CD4-positive, CD25-positive, alpha-beta regulatory T cell (primary cell): ENCODE results near the gene FYTTD1. TPM values are rescaled to one million over a fixed set of nuclear protein-coding genes. Genes with fewer than 3 reads are reported as not detected.
A peak's percentile ranks its signal among the peaks of the same experiment; 100 is the strongest.

Experiments
- ATAC-seq, 2 donors: fragments of 150-1000 bp; cut with Tn5 transposase; one replicate each; pipeline ENCODE4 v1.10.0; 2021; ENCODE audit warnings: low read depth in 2 of 2, moderate number of reproducible peaks in 2 of 2, moderate library complexity in 1 of 2
- DNase-seq, 3 donors: peaks; one replicate each; pipeline versions ENCODE4 v3.0.0 to v3.0.0-alpha.2; 2012 to 2022; ENCODE audit warnings: mixed read lengths in 1 of 3
- H3K27ac ChIP-seq: one replicate; pipeline ENCODE4 v1.7.0; 2013; ENCODE audit warnings: mild to moderate bottlenecking, low read length; ENCODE audit not compliant: insufficient read depth, poor library complexity, severe bottlenecking
- H3K27me3 ChIP-seq: one replicate; pipeline ENCODE4 v1.7.0; 2013; ENCODE audit warnings: low read length; ENCODE audit not compliant: control insufficient read depth, insufficient read depth
- H3K36me3 ChIP-seq: one replicate; pipeline ENCODE4 v1.7.0; 2013; ENCODE audit warnings: mild to moderate bottlenecking, low read length, moderate library complexity; ENCODE audit not compliant: control insufficient read depth, insufficient read depth
- H3K4me1 ChIP-seq: 2 replicates; pipeline ENCODE4 v1.7.0; 2013; ENCODE audit warnings: mild to moderate bottlenecking, low read length; ENCODE audit not compliant: insufficient read depth, control insufficient read depth, poor library complexity, severe bottlenecking
- H3K4me3 ChIP-seq: one replicate; pipeline ENCODE4 v1.7.0; 2013; ENCODE audit warnings: low read depth, mild to moderate bottlenecking, low read length, moderate library complexity
- H3K9me3 ChIP-seq, 2 experiments: 1 replicate in 1 of 2; 2 replicates in 1 of 2; pipeline ENCODE4 v1.7.0; 2013; ENCODE audit warnings: low read length in 2 of 2, mild to moderate bottlenecking in 1 of 2, moderate library complexity in 1 of 2; ENCODE audit not compliant: control insufficient read depth in 2 of 2
- H3K27ac Mint-ChIP-seq, 3 donors: one replicate each; pipeline ENCODE4 v1.8.0; 2020 to 2022; ENCODE audit warnings: mild to moderate bottlenecking in 3 of 3, mixed read lengths in 3 of 3, moderate library complexity in 2 of 3
- H3K27me3 Mint-ChIP-seq: one replicate; pipeline ENCODE4 v1.8.0; 2022; ENCODE audit warnings: mild to moderate bottlenecking, mixed read lengths
- H3K36me3 Mint-ChIP-seq: one replicate; pipeline ENCODE4 v1.8.0; 2020; ENCODE audit warnings: mixed read lengths
- H3K4me1 Mint-ChIP-seq, 4 donors: one replicate each; pipeline ENCODE4 v1.8.0; 2020 to 2022; ENCODE audit warnings: mixed read lengths in 4 of 4, mild to moderate bottlenecking in 1 of 4
- H3K4me3 Mint-ChIP-seq, 4 donors: one replicate each; pipeline ENCODE4 v1.8.0; 2020 to 2022; ENCODE audit warnings: mild to moderate bottlenecking in 4 of 4, mixed read lengths in 4 of 4, moderate library complexity in 3 of 4
- H3K9me3 Mint-ChIP-seq, 7 donors: one replicate each; pipeline ENCODE4 v1.8.0; 2020 to 2022; ENCODE audit warnings: mixed read lengths in 7 of 7, mild to moderate bottlenecking in 3 of 7, moderate library complexity in 2 of 7
- polyA plus RNA-seq, 4 donors: library from polyadenylated mRNA; unstranded; fragments of 300-500 nt; fragmentation: Illumina TruSeq; gene quantifications; one replicate each; pipeline ENCODE4 v1.2.3, GENCODE V29; 2021
- total RNA-seq: library from RNA; stranded (reverse); gene quantifications from one replicate; pipeline ENCODE4 v1.2.3, GENCODE V29; 2022

The FYTTD1 gene
- total and polyA plus RNA-seq, 5 donors from 2014 or later = 42.2 to 91.0 (median 83.3) TPM

- no peak overlapping the region for H3K27ac Mint-ChIP-seq
- no peaks in the 10 kb centered on the region for H3K27me3 Mint-ChIP-seq
- H3K4me1 ChIP-seq = peaks cover 19% of the 10 kb centered on the region
- peaks cover 2% of the 10 kb centered on the region for H3K36me3 ChIP-seq
- H3K27ac ChIP-seq = no peak overlapping the region
- DNase-seq = peak in 2 of 3 donors; percentile 11 to 15
- no peaks in the 10 kb centered on the region for H3K9me3 Mint-ChIP-seq
- peaks cover 10% of the 10 kb centered on the region for H3K36me3 Mint-ChIP-seq
- H3K4me1 Mint-ChIP-seq = peaks cover 33 to 60% (median 50%) of the 10 kb centered on the region in 4 donors
- no peak for ATAC-seq
- H3K4me3 ChIP-seq = no peak overlapping the region
- no peaks in the 10 kb centered on the region for H3K27me3 ChIP-seq
- H3K4me3 Mint-ChIP-seq = peak overlapping the region in 1 of 4 donors; percentile 22
- H3K9me3 ChIP-seq = no peaks in the 10 kb centered on the region
These were observed 53.2 kb downstream of the FYTTD1 start for GRCh38 chr3:197802779-197803459.

- H3K4me3 ChIP-seq = no peak overlapping the region
- peaks cover 2% of the 10 kb centered on the region for H3K36me3 ChIP-seq
- Mint-ChIP-seq H3K27ac (no peak overlapping the region), H3K27me3 (no peaks in the 10 kb centered on the region), H3K9me3 (no peaks in the 10 kb centered on the region), H3K36me3 (peaks cover 11% of the 10 kb centered on the region), H3K4me3 (no peak overlapping the region), H3K4me1 (peaks cover 34 to 61% (median 53%) of the 10 kb centered on the region in 4 donors)
- peaks cover 19% of the 10 kb centered on the region for H3K4me1 ChIP-seq
- ATAC-seq (no peak), DNase-seq (no peak)
- no peak overlapping the region for H3K27ac ChIP-seq
- no peaks in the 10 kb centered on the region for H3K9me3 ChIP-seq
- H3K27me3 ChIP-seq = no peaks in the 10 kb centered on the region
These were observed 54.8 kb downstream of the FYTTD1 start for GRCh38 chr3:197804511-197804910.

- Mint-ChIP-seq H3K36me3 (peaks cover 11% of the 10 kb centered on the region), H3K27ac (peak overlapping the region in 2 of 3 donors; percentile 23 to 53), H3K4me1 (peaks cover 18 to 44% (median 39%) of the 10 kb centered on the region in 4 donors), H3K27me3 (no peaks in the 10 kb centered on the region), H3K9me3 (no peaks in the 10 kb centered on the region), H3K4me3 (peak overlapping the region in 1 of 4 donors; percentile 11)
- DNase-seq (no peak), ATAC-seq (no peak)
- peaks cover 2% of the 10 kb centered on the region for H3K36me3 ChIP-seq
- H3K4me3 ChIP-seq = no peak overlapping the region
- no peaks in the 10 kb centered on the region for H3K9me3 ChIP-seq
- no peak overlapping the region for H3K27ac ChIP-seq
- H3K27me3 ChIP-seq = no peaks in the 10 kb centered on the region
- H3K4me1 ChIP-seq = no peaks in the 10 kb centered on the region
These were observed 58.4 kb downstream of the FYTTD1 start for GRCh38 chr3:197807969-197808587.

- Mint-ChIP-seq H3K27ac (peak overlapping the region; percentile 15 to 49 (median 21)), H3K36me3 (peaks cover 18% of the 10 kb centered on the region), H3K27me3 (no peaks in the 10 kb centered on the region), H3K4me3 (peak overlapping the region in 2 of 4 donors; percentile 38 to 50), H3K4me1 (peaks cover 19 to 50% (median 44%) of the 10 kb centered on the region in 4 donors), H3K9me3 (peaks cover 0 to 2% (median 0%) of the 10 kb centered on the region in 7 donors)
- Histone ChIP-seq H3K4me1 (no peaks in the 10 kb centered on the region), H3K9me3 (no peaks in the 10 kb centered on the region), H3K27ac (peak overlapping the region; percentile 35), H3K36me3 (no peaks in the 10 kb centered on the region), H3K27me3 (no peaks in the 10 kb centered on the region), H3K4me3 (no peak overlapping the region)
- no peak for ATAC-seq
- no peak for DNase-seq
These were observed 59.8 kb downstream of the FYTTD1 start for GRCh38 chr3:197809356-197810020.

GRCh38 chr3:197810901-197811300, 61.2 kb downstream of the FYTTD1 start:
- Mint-ChIP-seq H3K36me3 (peaks cover 19% of the 10 kb centered on the region), H3K4me1 (peaks cover 20 to 50% (median 45%) of the 10 kb centered on the region in 4 donors), H3K9me3 (peaks cover 0 to 2% (median 0%) of the 10 kb centered on the region in 7 donors), H3K4me3 (no peak overlapping the region), H3K27me3 (no peaks in the 10 kb centered on the region), H3K27ac (no peak overlapping the region)
- DNase-seq (no peak), ATAC-seq (no peak)
- no peaks in the 10 kb centered on the region for H3K9me3 ChIP-seq
- H3K4me1 ChIP-seq = no peaks in the 10 kb centered on the region
- H3K27ac ChIP-seq = no peak overlapping the region
- no peaks in the 10 kb centered on the region for H3K36me3 ChIP-seq
- H3K4me3 ChIP-seq = no peak overlapping the region
- no peaks in the 10 kb centered on the region for H3K27me3 ChIP-seq

GRCh38 chr3:197811343-197811742, 61.7 kb downstream of the FYTTD1 start:
- H3K9me3 Mint-ChIP-seq = peaks cover 0 to 2% (median 0%) of the 10 kb centered on the region in 7 donors

GRCh38 chr3:197814372-197814771, 64.7 kb downstream of the FYTTD1 start:
- Histone ChIP-seq H3K27me3 (no peaks in the 10 kb centered on the region), H3K27ac (no peak overlapping the region), H3K4me1 (no peaks in the 10 kb centered on the region), H3K9me3 (no peaks in the 10 kb centered on the region), H3K36me3 (peaks cover 2% of the 10 kb centered on the region), H3K4me3 (no peak overlapping the region)
- H3K9me3 Mint-ChIP-seq = peaks cover 0 to 2% (median 0%) of the 10 kb centered on the region in 7 donors
- H3K27ac Mint-ChIP-seq = peak overlapping the region in 1 of 3 donors; percentile 52
- H3K27me3 Mint-ChIP-seq = no peaks in the 10 kb centered on the region
- no peak overlapping the region for H3K4me3 Mint-ChIP-seq
- peaks cover 9 to 37% (median 27%) of the 10 kb centered on the region in 4 donors for H3K4me1 Mint-ChIP-seq
- H3K36me3 Mint-ChIP-seq = peaks cover 11% of the 10 kb centered on the region
- no peak for ATAC-seq
- no peak for DNase-seq

More at GRCh38 chr3:197811343-197811742, 61.7 kb downstream of the FYTTD1 start:
- H3K4me1 ChIP-seq = no peaks in the 10 kb centered on the region
- ATAC-seq (no peak), DNase-seq (no peak)
- no peak overlapping the region for H3K27ac Mint-ChIP-seq
- H3K4me3 ChIP-seq = no peak overlapping the region
- no peak overlapping the region for H3K27ac ChIP-seq
- no peaks in the 10 kb centered on the region for H3K27me3 Mint-ChIP-seq
- H3K4me1 Mint-ChIP-seq = peaks cover 20 to 48% (median 44%) of the 10 kb centered on the region in 4 donors
- no peak overlapping the region for H3K4me3 Mint-ChIP-seq
- no peaks in the 10 kb centered on the region for H3K9me3 ChIP-seq
- H3K27me3 ChIP-seq = no peaks in the 10 kb centered on the region
- H3K36me3 ChIP-seq = no peaks in the 10 kb centered on the region
- H3K36me3 Mint-ChIP-seq = peaks cover 16% of the 10 kb centered on the region
